Stimulated activated CD8-positive, alpha-beta memory T cell treated with anti-CD3 and anti-CD28 coated beads, Interleukin-7, amount 100 ng/mL, for 1 hour (primary cell): ENCODE data around the gene KCNAB1.
"Not testable (repeated sequence)": the region's sequence is repeated elsewhere in the genome, so short reads cannot be mapped to it uniquely, and the experiment has no call there.

Experiments used
- DNase-seq, 2 donors: peaks; one replicate each; pipeline ENCODE4 v3.0.0-alpha.2; 2020; ENCODE audit warnings: low read depth in 2 of 2

The KCNAB1 gene

DNA sequence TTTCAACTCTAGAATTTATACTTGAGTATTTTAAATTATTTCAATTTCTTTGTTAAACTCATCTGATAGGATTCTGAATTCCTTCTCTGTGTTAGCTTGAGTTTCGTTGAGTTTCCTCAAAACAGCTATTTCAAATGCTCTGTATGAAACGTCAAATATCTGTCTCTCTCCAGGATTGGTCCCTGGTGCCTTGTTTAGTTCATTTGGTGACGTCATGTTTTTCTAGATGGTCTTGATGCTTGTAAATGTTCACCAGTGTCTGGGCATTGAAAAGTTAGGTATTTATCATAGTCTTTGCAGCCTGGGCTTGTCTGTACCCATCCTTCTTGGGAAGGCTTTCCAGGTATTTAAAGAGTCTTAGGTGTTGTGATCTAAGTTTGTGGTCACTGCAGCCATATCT is 151.1 kb downstream of the KCNAB1 start:
- DNase-seq = no peak

GRCh38 chr3:156271995-156272719 is 151.8 kb downstream of the KCNAB1 start:
- DNase-seq = no peak

GRCh38 chr3:156273111-156273694 is 152.8 kb downstream of the KCNAB1 start:
- DNase-seq = no peak

- DNase-seq = no peak
Measured at GRCh38 chr3:156274791-156275190, 154.4 kb downstream of the KCNAB1 start.

DNA sequence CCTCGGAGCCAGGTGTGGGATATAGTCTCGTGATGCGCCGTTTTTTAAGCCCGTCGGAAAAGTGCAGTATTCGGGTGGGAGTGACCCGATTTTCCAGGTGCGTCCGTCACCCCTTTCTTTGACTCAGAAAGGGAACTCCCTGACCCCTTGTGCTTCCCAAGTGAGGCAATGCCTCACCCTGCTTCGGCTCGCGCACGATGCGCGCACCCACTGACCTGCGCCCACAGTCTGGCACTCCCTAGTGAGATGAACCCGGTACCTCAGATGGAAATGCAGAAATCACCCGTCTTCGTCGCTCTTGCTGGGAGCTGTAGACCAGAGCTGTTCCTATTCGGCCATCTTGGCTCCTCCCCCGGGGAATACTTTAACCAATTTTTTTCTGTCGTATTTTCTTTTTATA is 164.3 kb downstream of the KCNAB1 start:
- DNase-seq = not testable (repeated sequence)

DNA sequence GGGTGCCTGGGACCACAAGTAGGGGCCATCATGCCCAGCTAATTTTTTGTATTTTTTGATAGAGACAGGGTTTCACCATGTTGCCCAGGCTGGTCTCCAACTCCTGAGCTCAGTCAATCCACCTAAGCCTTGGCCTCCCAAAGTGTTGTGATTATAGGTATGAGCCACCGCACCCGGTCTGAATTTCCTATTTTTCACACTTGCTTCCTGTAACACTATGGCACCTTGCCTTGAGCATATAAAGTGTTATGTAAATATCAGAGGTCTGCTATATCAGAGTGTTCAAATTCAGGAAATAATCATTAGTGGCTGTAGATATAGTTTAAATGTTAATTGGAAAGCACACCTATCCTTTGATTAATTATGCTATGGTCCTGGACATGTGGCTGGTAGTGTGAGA is 165.2 kb downstream of the KCNAB1 start:
- DNase-seq = no peak

- DNase-seq = no peak
Measured at GRCh38 chr3:156290924-156291271, 170.5 kb downstream of the KCNAB1 start.

- no peak for DNase-seq
Measured at GRCh38 chr3:156291272-156292123, 171.1 kb downstream of the KCNAB1 start.

- DNase-seq = no peak
Measured at GRCh38 chr3:156293566-156293965, 173.2 kb downstream of the KCNAB1 start.

- DNase-seq = no peak
Measured at GRCh38 chr3:156297582-156297981, 177.2 kb downstream of the KCNAB1 start.

DNA sequence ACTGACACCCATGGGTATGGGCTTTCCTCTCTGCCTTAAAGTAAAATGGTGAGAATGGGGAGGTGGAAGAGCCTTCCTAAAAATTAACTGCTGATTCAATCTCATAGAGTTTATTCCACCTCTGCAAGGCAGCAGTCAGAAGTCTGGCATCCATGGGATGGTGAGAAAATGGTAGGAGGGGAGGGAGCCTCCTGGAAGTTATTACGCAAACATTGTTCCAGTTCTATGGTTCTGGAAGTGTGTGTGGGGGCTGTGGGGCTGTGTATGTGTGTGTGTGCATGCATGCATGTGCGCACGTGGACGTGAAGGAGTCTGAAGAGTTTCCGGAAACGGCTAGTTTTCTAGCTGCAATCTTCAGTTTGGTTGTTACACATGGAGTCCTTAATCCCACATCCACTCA is 177.6 kb downstream of the KCNAB1 start:
- no peak for DNase-seq

- DNase-seq = no peak
Measured at GRCh38 chr3:156298938-156299337, 178.6 kb downstream of the KCNAB1 start.

DNA sequence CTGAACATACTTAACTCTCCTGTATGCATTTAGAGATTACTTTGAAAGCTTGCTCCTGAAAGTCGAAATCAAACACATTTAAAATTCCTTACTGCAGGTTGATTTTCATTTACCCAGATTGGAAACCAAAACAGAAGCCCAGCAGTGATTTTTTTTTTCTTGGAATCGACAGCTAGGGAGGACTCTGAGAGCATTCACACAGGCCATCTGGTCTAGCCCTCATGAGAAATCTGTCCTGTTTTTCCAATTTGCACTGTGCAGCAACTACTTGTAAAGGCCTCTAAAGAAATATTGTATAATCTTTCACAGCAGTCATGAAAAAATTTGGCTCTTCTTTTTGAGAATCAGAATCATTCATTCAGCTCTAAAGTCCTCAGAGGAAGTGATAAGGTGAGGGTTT is 179.2 kb downstream of the KCNAB1 start:
- no peak for DNase-seq

GRCh38 chr3:156300371-156300770 is 180.0 kb downstream of the KCNAB1 start:
- no peak for DNase-seq

- DNase-seq = no peak
Measured at GRCh38 chr3:156300929-156301840, 180.8 kb downstream of the KCNAB1 start.

DNA sequence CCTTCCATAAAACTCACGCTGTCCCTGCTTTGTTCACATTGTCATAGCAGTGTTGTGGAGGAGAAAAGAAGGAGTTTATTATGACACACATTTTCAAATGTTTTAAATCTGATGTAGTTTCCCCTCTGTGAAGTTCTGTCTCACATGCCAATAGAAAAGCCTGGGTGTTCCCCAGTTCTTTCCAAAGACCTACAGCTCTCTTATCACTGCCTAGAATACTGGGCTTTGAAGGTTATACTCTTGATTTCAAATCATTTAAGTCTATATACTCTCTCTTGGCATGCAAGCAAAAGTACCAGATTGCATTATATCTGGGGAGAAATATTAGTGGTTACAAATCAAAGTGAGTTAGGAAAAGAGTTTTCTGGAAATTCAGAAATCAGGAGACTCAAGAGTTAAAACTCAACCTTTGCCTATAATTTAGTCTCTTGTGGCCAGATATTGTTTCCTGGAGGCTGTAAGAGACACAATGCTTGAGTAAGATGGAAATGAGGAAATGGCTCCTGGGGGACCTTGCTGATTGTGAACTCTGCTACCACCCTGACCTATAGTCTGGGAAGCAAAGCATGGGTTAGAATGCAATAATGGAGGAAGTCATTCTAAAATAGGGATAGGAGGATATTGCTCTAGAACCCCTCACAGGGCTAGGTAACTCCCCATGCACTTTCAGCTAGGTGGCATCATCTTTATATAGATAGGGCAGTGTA is 182.8 kb downstream of the KCNAB1 start:
- DNase-seq = no peak

DNA sequence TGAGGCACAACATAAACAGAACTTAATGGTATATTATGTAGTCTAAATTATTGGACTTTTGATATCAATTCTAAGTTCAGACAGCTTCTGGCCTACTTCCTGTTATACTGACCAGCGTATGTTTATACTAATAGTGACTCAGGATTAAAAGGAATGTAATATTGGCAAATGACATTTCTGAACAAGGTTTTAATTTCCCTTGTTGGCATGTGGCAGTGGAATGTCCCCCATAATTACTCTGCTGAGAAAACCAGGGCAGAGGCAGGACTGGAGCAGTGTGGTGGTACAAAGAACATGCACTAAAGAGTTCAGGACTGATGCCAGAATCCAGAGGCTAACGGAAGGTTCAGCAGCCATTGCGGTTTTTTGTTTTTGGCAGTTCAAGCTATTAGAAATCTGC is 184.0 kb downstream of the KCNAB1 start:
- DNase-seq = no peak

GRCh38 chr3:156305672-156306071 is 185.3 kb downstream of the KCNAB1 start:
- DNase-seq = no peak

GRCh38 chr3:156307704-156308103 is 187.3 kb downstream of the KCNAB1 start:
- DNase-seq = no peak

DNA sequence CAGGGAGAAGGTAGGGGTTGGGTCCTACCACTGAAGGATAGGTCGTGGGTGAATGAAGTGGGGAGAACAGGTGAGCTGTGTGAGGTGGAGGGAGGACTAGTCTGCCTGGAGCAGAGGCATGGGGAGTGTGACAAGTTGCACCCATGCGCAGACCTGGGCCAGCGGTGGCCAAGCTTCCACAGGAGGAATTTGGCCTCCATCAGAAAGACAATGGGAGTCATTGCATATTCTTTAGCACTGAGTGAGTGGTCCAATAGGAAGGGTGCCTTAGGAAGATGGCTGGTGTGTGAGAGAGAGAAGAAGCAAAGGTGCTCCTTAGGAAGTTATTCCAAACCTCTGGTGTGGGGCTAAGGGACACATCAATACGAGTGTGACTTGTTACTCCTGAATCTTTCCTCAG is 191.1 kb downstream of the KCNAB1 start:
- no peak for DNase-seq

GRCh38 chr3:156311930-156312329 is 191.6 kb downstream of the KCNAB1 start:
- DNase-seq = no peak
